HCT116 (cell line): ENCODE data around the gene ERBB4. TPM values are rescaled to one million over a fixed set of nuclear protein-coding genes. Genes with fewer than 3 reads are reported as not detected.

Source experiments
- ATAC-seq: fragments of 200-7000 bp; cut with Tn5 transposase; 2 replicates; pipeline ENCODE4 v1.9.1; 2020; ENCODE audit warnings: mild to moderate bottlenecking, moderate library complexity
- BruUV-seq: library from RNA; stranded (reverse); fragments of 400-500 nt; replicated peaks from 2 replicates; lab custom pipeline; 2021; lab: Mats Ljungman, UMichigan
- CTCF ChIA-PET: fragments of 300-600 bp; sonication (Branson Sonifier 250); formaldehyde crosslinking; loops from one replicate; lab custom pipeline; 2021; ENCODE audit warnings: antibody characterized with exemption; lab: Charles Lee
- POLR2A ChIA-PET: fragments of 300-600, 350-600 bp; sonication (Branson Sonifier 250); formaldehyde crosslinking; loops from one replicate; lab custom pipeline; 2021; ENCODE audit warnings: antibody characterized with exemption; lab: Charles Lee
- RAD21 ChIA-PET, 2 experiments: fragments of 300-600 bp; sonication (Branson Sonifier 250); formaldehyde crosslinking; loops; one replicate each; lab custom pipeline; 2023; ENCODE audit warnings: low total read pairs in 2 of 2; ENCODE audit not compliant: uncharacterized antibody in 2 of 2, unreplicated experiment in 2 of 2, low non-redundant PET in 1 of 2; lab: Charles Lee
- DNase-seq: peaks from one replicate; pipeline ENCODE4 v3.0.0-alpha.2; 2010; ENCODE audit warnings: low read depth, low spot score
- H2AFZ ChIP-seq: fragments of 200-600 bp; shearing (Covaris generic), sonication (generic); 2 replicates; pipeline ENCODE4 v1.6.1; 2017; ENCODE audit warnings: low read depth, mixed run types, mixed read lengths, antibody characterized with exemption, low read length; ENCODE audit not compliant: poor library complexity, severe bottlenecking
- H3K27ac ChIP-seq: 2 replicates; pipeline ENCODE4 v1.5.1; 2012; ENCODE audit warnings: low read depth, low read length
- H3K27me3 ChIP-seq: fragments of 200-600 bp; sonication (generic); 2 replicates; pipeline ENCODE4 v1.6.1; 2016; ENCODE audit warnings: mixed run types, low read length, mixed read lengths; ENCODE audit not compliant: insufficient read depth
- H3K36me3 ChIP-seq, 2 experiments: fragments of 200-500 bp in 1 of 2; fragments of 200-600 bp in 1 of 2; sonication (Bioruptor generic) in 1 of 2; sonication (generic) in 1 of 2; 2 replicates each; pipeline versions ENCODE4 v1.5.1 to v1.6.1; 2014 to 2016; ENCODE audit warnings: low read length in 2 of 2, inconsistent platforms in 1 of 2, mixed read lengths in 1 of 2, mixed run types in 1 of 2; ENCODE audit not compliant: insufficient read depth in 2 of 2, control insufficient read depth in 1 of 2
- H3K4me1 ChIP-seq, 2 experiments: fragments of 200-600 bp in 1 of 2; sonication (generic) in 1 of 2; 2 replicates each; pipeline versions ENCODE4 v1.5.1 to v1.6.1; 2012 to 2017; ENCODE audit warnings: low read length in 2 of 2, inconsistent platforms in 1 of 2, mild to moderate bottlenecking in 1 of 2, mixed read lengths in 1 of 2, mixed run types in 1 of 2, moderate library complexity in 1 of 2; ENCODE audit not compliant: insufficient read depth in 2 of 2, control insufficient read depth in 1 of 2
- H3K4me2 ChIP-seq: fragments of 200-600 bp; sonication (generic); 2 replicates; pipeline ENCODE4 v1.6.1; 2017; ENCODE audit warnings: mixed run types, low read length, mixed read lengths
- H3K4me3 ChIP-seq, 2 experiments: fragments of 200-600 bp in 1 of 2; sonication (generic) in 1 of 2; replicated peaks in 1 of 2; 2 replicates each; pipeline ENCODE4 v1.5.1; 2011 to 2016; ENCODE audit warnings: low read length in 2 of 2, control low read depth in 1 of 2, low read depth in 1 of 2, mild to moderate bottlenecking in 1 of 2, mixed read lengths in 1 of 2, mixed run types in 1 of 2
- H3K79me2 ChIP-seq: fragments of 200-600 bp; sonication (generic); 2 replicates; pipeline ENCODE4 v1.6.1; 2017; ENCODE audit warnings: mild to moderate bottlenecking, mixed run types, low read length, moderate library complexity, mixed read lengths; ENCODE audit not compliant: insufficient read depth
- H3K9ac ChIP-seq: fragments of 200-600 bp; sonication (generic); 2 replicates; pipeline ENCODE4 v1.6.1; 2016; ENCODE audit warnings: low read length, mixed read lengths
- H3K9me2 ChIP-seq: fragments of 200-600 bp; sonication (generic), shearing (Covaris generic); 2 replicates; pipeline ENCODE4 v1.6.1; 2017; ENCODE audit warnings: mixed run types, mild to moderate bottlenecking, moderate library complexity; ENCODE audit not compliant: insufficient read depth
- H3K9me3 ChIP-seq, 2 experiments: fragments of 200-500 bp in 1 of 2; fragments of 200-600 bp in 1 of 2; sonication (Bioruptor generic) in 1 of 2; sonication (generic) in 1 of 2; 2 replicates each; pipeline ENCODE4 v1.6.1; 2014 to 2017; ENCODE audit warnings: low read length in 2 of 2, mixed read lengths in 2 of 2, inconsistent platforms in 1 of 2, low read depth in 1 of 2, mild to moderate bottlenecking in 1 of 2, mixed run types in 1 of 2, moderate library complexity in 1 of 2; ENCODE audit not compliant: control insufficient read depth in 1 of 2, insufficient read depth in 1 of 2
- H4K20me1 ChIP-seq: fragments of 200-600 bp; sonication (generic), shearing (Covaris generic); 2 replicates; pipeline ENCODE4 v1.6.1; 2017; ENCODE audit warnings: mixed run types, mild to moderate bottlenecking, moderate library complexity; ENCODE audit not compliant: insufficient read depth
- ELF1 ChIP-seq: IDR thresholded peaks from 2 replicates; pipeline ENCODE4 v1.6.1; 2012; ENCODE audit warnings: low read depth, borderline replicate concordance
- EZH2 ChIP-seq: fragments of 200-600 bp; sonication (generic); IDR thresholded peaks from 2 replicates; pipeline ENCODE4 v1.6.1; 2017; ENCODE audit warnings: antibody characterized with exemption, mixed run types
- EZH2phosphoT487 ChIP-seq: fragments of 200-600 bp; IDR thresholded peaks from 2 replicates; pipeline ENCODE4 v1.6.1; 2018; ENCODE audit warnings: antibody characterized with exemption, borderline replicate concordance
- MAX ChIP-seq: IDR thresholded peaks from 2 replicates; pipeline ENCODE4 v1.6.1; 2012
- POLR2AphosphoS5 ChIP-seq: IDR thresholded peaks from 2 replicates; pipeline ENCODE4 v1.6.1; 2011; ENCODE audit warnings: mild to moderate bottlenecking, low read depth, low read length, moderate library complexity
- SP1 ChIP-seq: IDR thresholded peaks from 2 replicates; pipeline ENCODE4 v1.6.1; 2012; ENCODE audit warnings: low read depth
- SRF ChIP-seq: IDR thresholded peaks from 2 replicates; pipeline ENCODE4 v1.6.1; 2012; ENCODE audit warnings: low read depth
- YY1 ChIP-seq: IDR thresholded peaks from 2 replicates; pipeline ENCODE4 v1.6.1; 2011; ENCODE audit warnings: low read length, low read depth, moderate library complexity, mild to moderate bottlenecking; ENCODE audit not compliant: insufficient replicate concordance; ENCODE audit errors: extremely low read depth
- ZBTB33 ChIP-seq: IDR thresholded peaks from 2 replicates; pipeline ENCODE4 v1.6.1; 2011; ENCODE audit warnings: mild to moderate bottlenecking, low read length, moderate library complexity; ENCODE audit not compliant: insufficient replicate concordance; ENCODE audit errors: extremely low read depth
- ZNF274 ChIP-seq: fragments of 200-500 bp; sonication (Bioruptor generic); IDR thresholded peaks from 2 replicates; pipeline ENCODE4 v1.6.1; 2014; ENCODE audit warnings: mild to moderate bottlenecking, low read depth, low read length, inconsistent platforms
- intact Hi-C: fragments of 100-400 bp; cut with micrococcal nuclease; formaldehyde crosslinking; loops from 2 replicates; pipeline ENCODE4 v1.10.0; 2022
- total RNA-seq: library from RNA; stranded (reverse); gene quantifications from one replicate; pipeline ENCODE4 v1.2.1, GENCODE V29; 2021; ENCODE audit not compliant: unreplicated experiment

The ERBB4 gene
- total RNA-seq, 1 experiment from 2014 or later: 0.10 TPM

DNA sequence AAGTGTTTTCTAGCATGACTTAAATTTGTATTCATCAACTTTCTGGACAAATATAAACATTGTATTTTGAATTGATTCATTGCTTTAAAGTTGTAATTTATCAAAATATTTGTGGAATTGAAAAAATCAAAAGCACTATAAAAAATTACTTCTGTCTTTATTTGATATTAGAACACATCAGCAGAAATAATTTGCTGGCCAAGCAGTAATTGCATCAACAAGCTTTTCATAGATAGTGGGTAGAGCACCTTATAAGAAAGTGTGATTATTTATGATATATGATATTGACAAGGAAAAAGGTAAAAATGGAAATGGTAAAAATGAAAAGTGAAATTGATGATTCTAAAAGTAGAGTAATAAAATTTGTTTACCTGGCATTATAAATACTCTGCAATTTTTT is 1121.1 kb downstream of the ERBB4 start:
- Histone ChIP-seq H3K4me1 (no peaks in the 10 kb centered on the region), H3K36me3 (no peaks in the 10 kb centered on the region), H4K20me1 (no peaks in the 10 kb centered on the region), H3K79me2 (no peaks in the 10 kb centered on the region), H3K9me3 (no peaks in the 10 kb centered on the region), H2AFZ (no peak overlapping the region), H3K4me2 (no peak overlapping the region), H3K27me3 (no peaks in the 10 kb centered on the region), H3K4me3 (no peak overlapping the region), H3K9me2 (no peaks in the 10 kb centered on the region), H3K27ac (no peak overlapping the region)
- BruUV-seq: no TSS peak
- no peak for DNase-seq
- ChIA-PET CTCF (no interaction called here), RAD21 (no interaction called here), POLR2A (no interaction called here)
- intact Hi-C loops: no loop called here
- ATAC-seq: no peak
- TF ChIP-seq EZH2phosphoT487 (no peak), POLR2AphosphoS5 (no peak), SP1 (no peak), MAX (no peak), ZNF274 (no peak), EZH2 (no peak), YY1 (no peak), ZBTB33 (no peak), SRF (no peak), ELF1 (no peak)
- TF ChIP-seq, all 23 proteins: peak for 0
- no peak overlapping the region for H3K9ac ChIP-seq
